H1 (cell line): ENCODE measurements around the gene SEC24B. TPM values are rescaled to one million over a fixed set of nuclear protein-coding genes. Genes with fewer than 3 reads are reported as not detected.

Source experiments
- CTCF ChIA-PET: fragments of 300-600 bp; sonication (Branson Sonifier 250); formaldehyde crosslinking; loops from one replicate; lab custom pipeline; 2021; ENCODE audit not compliant: partially characterized antibody; lab: Charles Lee
- POLR2A ChIA-PET: fragments of 300-600 bp; sonication (Branson Sonifier 250); formaldehyde crosslinking; loops from one replicate; lab custom pipeline; 2021; ENCODE audit warnings: inconsistent platforms; ENCODE audit not compliant: partially characterized antibody; lab: Charles Lee
- DNase-seq, 2 experiments: peaks; one replicate each; pipeline versions ENCODE4 v3.0.0 to v3.0.0-alpha.2; 2010 to 2022; ENCODE audit warnings: low spot score in 2 of 2, low read depth in 1 of 2, mixed read lengths in 1 of 2
- FAIRE-seq: peaks from 2 replicates; lab custom pipeline; 2011; peaks lifted over from hg19 to GRCh38; lab: Jason Lieb, UNC
- H2AFZ ChIP-seq: 2 replicates; pipeline ENCODE4 v1.8.1; 2012; ENCODE audit warnings: low read length, inconsistent platforms
- H2AK5ac ChIP-seq: 2 replicates; pipeline ENCODE4 v1.6.1; 2013; ENCODE audit warnings: low read depth, low read length
- H2BK120ac ChIP-seq: replicated peaks from 2 replicates; pipeline ENCODE3; 2013; ENCODE audit warnings: low read depth, low read length, inconsistent platforms
- H2BK12ac ChIP-seq: 2 replicates; pipeline ENCODE4 v1.6.1; 2013; ENCODE audit warnings: low read depth, low read length
- H2BK15ac ChIP-seq: 2 replicates; pipeline ENCODE4 v1.6.1; 2013; ENCODE audit warnings: low read length
- H2BK20ac ChIP-seq: 2 replicates; pipeline ENCODE4 v1.6.1; 2013; ENCODE audit warnings: low read length
- H2BK5ac ChIP-seq: 2 replicates; pipeline ENCODE4 v1.6.1; 2013; ENCODE audit warnings: low read depth, low read length
- H3K14ac ChIP-seq: 2 replicates; pipeline ENCODE4 v1.6.1; 2013; ENCODE audit warnings: inconsistent platforms; ENCODE audit not compliant: insufficient read length
- H3K18ac ChIP-seq: 2 replicates; pipeline ENCODE4 v1.6.1; 2013; ENCODE audit warnings: low read length; ENCODE audit errors: extremely low read depth
- H3K23ac ChIP-seq: 2 replicates; pipeline ENCODE4 v1.6.1; 2013; ENCODE audit warnings: inconsistent platforms; ENCODE audit not compliant: insufficient read length
- H3K23me2 ChIP-seq: 2 replicates; pipeline ENCODE4 v1.6.1; 2013; ENCODE audit warnings: low read depth, low read length
- H3K27ac ChIP-seq: 2 replicates; pipeline ENCODE4 v1.6.1; 2011; ENCODE audit warnings: low read depth, low read length, inconsistent platforms
- H3K27me3 ChIP-seq, 4 experiments: replicated peaks in 1 of 4; 1 replicate in 1 of 4; 2 replicates in 3 of 4; pipeline versions ENCODE4 v1.6.1 to v1.8.1; 2011 to 2013; ENCODE audit warnings: low read length in 3 of 4, mild to moderate bottlenecking in 3 of 4, inconsistent platforms in 2 of 4, mixed read lengths in 2 of 4, moderate library complexity in 1 of 4; ENCODE audit not compliant: control insufficient read depth in 3 of 4, insufficient read depth in 3 of 4; ENCODE audit errors: extremely low read depth in 1 of 4
- H3K36me3 ChIP-seq, 4 experiments: 2 replicates each; pipeline versions ENCODE4 v1.6.1 to v1.8.1; 2011 to 2013; ENCODE audit warnings: mild to moderate bottlenecking in 4 of 4, low read length in 3 of 4, moderate library complexity in 2 of 4, control low read depth in 1 of 4, inconsistent platforms in 1 of 4; ENCODE audit not compliant: insufficient read depth in 4 of 4, control insufficient read depth in 2 of 4
- H3K4ac ChIP-seq: replicated peaks from 2 replicates; pipeline ENCODE3; 2013; ENCODE audit warnings: low read length, low read depth, mixed read lengths, inconsistent platforms; ENCODE audit not compliant: insufficient read length
- H3K4me1 ChIP-seq, 4 experiments: replicated peaks in 1 of 4; 1 replicate in 1 of 4; 2 replicates in 3 of 4; pipeline versions ENCODE4 v1.6.1 to v1.8.1; 2011 to 2013; ENCODE audit warnings: low read length in 3 of 4, inconsistent platforms in 2 of 4, mixed read lengths in 1 of 4; ENCODE audit not compliant: insufficient read depth in 4 of 4, control insufficient read depth in 3 of 4
- H3K4me2 ChIP-seq, 2 experiments: 2 replicates each; pipeline versions ENCODE4 v1.6.1 to v1.8.1; 2011 to 2013; ENCODE audit warnings: low read depth in 2 of 2, low read length in 2 of 2, control low read depth in 1 of 2, inconsistent platforms in 1 of 2, mild to moderate bottlenecking in 1 of 2; ENCODE audit not compliant: insufficient read depth in 1 of 2
- H3K4me3 ChIP-seq, 4 experiments: fragments of 200-600, 300-600 bp in 1 of 4; sonication (generic), shearing (Covaris generic), sonication (Bioruptor Twin) in 1 of 4; 2 replicates each; pipeline versions ENCODE4 v1.5.1 to v1.8.1; 2011 to 2016; ENCODE audit warnings: low read length in 4 of 4, low read depth in 3 of 4, control low read depth in 2 of 4, inconsistent platforms in 2 of 4, mild to moderate bottlenecking in 2 of 4, mixed read lengths in 1 of 4, moderate library complexity in 1 of 4; ENCODE audit not compliant: insufficient read depth in 2 of 4; ENCODE audit errors: extremely low read depth in 1 of 4
- H3K56ac ChIP-seq: replicated peaks from 2 replicates; pipeline ENCODE3; 2013; ENCODE audit warnings: low read depth, mild to moderate bottlenecking, mixed read lengths, low read length, inconsistent platforms; ENCODE audit not compliant: insufficient read length
- H3K79me1 ChIP-seq: 2 replicates; pipeline ENCODE4 v1.6.1; 2013; ENCODE audit warnings: low read depth, low read length, control low read depth
- H3K79me2 ChIP-seq, 2 experiments: 2 replicates each; pipeline versions ENCODE4 v1.6.1 to v1.8.1; 2012 to 2013; ENCODE audit warnings: low read length in 2 of 2, mild to moderate bottlenecking in 2 of 2, inconsistent platforms in 1 of 2; ENCODE audit not compliant: insufficient read depth in 2 of 2, control insufficient read depth in 1 of 2
- H3K9ac ChIP-seq, 4 experiments: replicated peaks in 1 of 4; 1 replicate in 1 of 4; 2 replicates in 3 of 4; pipeline versions ENCODE4 v1.6.1 to v1.8.1; 2011 to 2013; ENCODE audit warnings: low read depth in 3 of 4, low read length in 3 of 4, control low read depth in 2 of 4, mild to moderate bottlenecking in 2 of 4, moderate library complexity in 2 of 4, inconsistent platforms in 1 of 4; ENCODE audit errors: extremely low read depth in 1 of 4
- H3K9me3 ChIP-seq, 2 experiments: 2 replicates each; pipeline versions ENCODE4 v1.6.1 to v1.8.1; 2012 to 2013; ENCODE audit warnings: mild to moderate bottlenecking in 2 of 2, moderate library complexity in 2 of 2, control low read depth in 1 of 2, inconsistent platforms in 1 of 2, low read depth in 1 of 2, low read length in 1 of 2, mixed read lengths in 1 of 2; ENCODE audit not compliant: insufficient read depth in 2 of 2
- H4K20me1 ChIP-seq, 2 experiments: replicated peaks in 1 of 2; 2 replicates each; pipeline versions ENCODE3 to v1.8.1; 2011 to 2013; ENCODE audit warnings: inconsistent platforms in 2 of 2, low read length in 2 of 2, mild to moderate bottlenecking in 1 of 2; ENCODE audit not compliant: insufficient read depth in 2 of 2, control insufficient read depth in 1 of 2
- H4K5ac ChIP-seq: 2 replicates; pipeline ENCODE4 v1.6.1; 2013; ENCODE audit warnings: low read length, low read depth, mixed read lengths, inconsistent platforms; ENCODE audit not compliant: insufficient read length
- H4K8ac ChIP-seq: 2 replicates; pipeline ENCODE4 v1.8.0; 2013; ENCODE audit warnings: mild to moderate bottlenecking, moderate library complexity, low read length, inconsistent platforms; ENCODE audit not compliant: insufficient read depth; ENCODE audit errors: extremely low read depth
- H4K91ac ChIP-seq: replicated peaks from 2 replicates; pipeline ENCODE3; 2013; ENCODE audit warnings: low read length, mixed read lengths, inconsistent platforms; ENCODE audit not compliant: insufficient read length
- EGR1 ChIP-seq: IDR thresholded peaks from 2 replicates; pipeline ENCODE4 v1.6.1; 2011; ENCODE audit warnings: low read depth, low read length, borderline replicate concordance
- EP300 ChIP-seq, 2 experiments: IDR thresholded peaks; 1 replicate in 1 of 2; 2 replicates in 1 of 2; pipeline ENCODE4 v1.6.1; 2011 to 2012; ENCODE audit warnings: low read depth in 2 of 2, low read length in 2 of 2, mild to moderate bottlenecking in 2 of 2, borderline replicate concordance in 1 of 2, inconsistent platforms in 1 of 2, moderate library complexity in 1 of 2
- JUN ChIP-seq: IDR thresholded peaks from 2 replicates; pipeline ENCODE4 v1.6.1; 2011; ENCODE audit warnings: low read depth, mild to moderate bottlenecking, improper control_type of control experiment, low read length
- RBBP5 ChIP-seq: IDR thresholded peaks from 2 replicates; pipeline ENCODE4 v1.7.1; 2012; ENCODE audit warnings: low read depth, mild to moderate bottlenecking, inconsistent platforms, low read length, moderate library complexity, borderline replicate concordance
- SP2 ChIP-seq: IDR thresholded peaks from 2 replicates; pipeline ENCODE4 v1.6.1; 2012; ENCODE audit warnings: mild to moderate bottlenecking, low read length, inconsistent platforms
- SUZ12 ChIP-seq: fragments of 200-600 bp; sonication (generic); IDR thresholded peaks from 2 replicates; pipeline ENCODE4 v1.6.1; 2012; ENCODE audit warnings: mild to moderate bottlenecking, inconsistent platforms, low read length, moderate library complexity, mixed read lengths
- TAF1 ChIP-seq: IDR thresholded peaks from 2 replicates; pipeline ENCODE4 v1.6.1; 2011; ENCODE audit warnings: mild to moderate bottlenecking, low read depth, low read length
- TCF12 ChIP-seq: IDR thresholded peaks from 2 replicates; pipeline ENCODE4 v1.6.1; 2011; ENCODE audit warnings: low read depth, mild to moderate bottlenecking, low read length
- TEAD4 ChIP-seq: IDR thresholded peaks from 2 replicates; pipeline ENCODE4 v1.6.1; 2012; ENCODE audit warnings: low read depth, low read length, inconsistent platforms, mixed read lengths
- WGBS, 2 experiments: shearing (Covaris generic) in 1 of 2; methylation state at CpG; one replicate each; pipeline versions ENCODE4 v1.1.6 to v1.1.7; 2013 to 2015; ENCODE audit warnings: low lambda C conversion rate in 2 of 2, mixed read lengths in 2 of 2, inconsistent platforms in 1 of 2, low coverage in 1 of 2, missing lambda C conversion rate in 1 of 2; ENCODE audit not compliant: insufficient replicate concordance in 2 of 2, insufficient coverage in 1 of 2, insufficient read length in 1 of 2; ENCODE audit errors: extremely low coverage in 1 of 2, missing lambda C conversion rate in 1 of 2; 5-methylcytosine and 5-hydroxymethylcytosine counted together
- polyA plus RNA-seq, 7 experiments: library from polyadenylated mRNA; depleted of rRNA in 3 of 7; stranded (reverse) in 5 of 7; unstranded in 2 of 7; fragments of >200 nt in 5 of 7; fragments of 200-250 nt in 2 of 7; gene quantifications; 1 replicate in 5 of 7; 2 replicates in 1 of 7; 4 replicates in 1 of 7; pipeline versions ENCODE4 v1.2.1 to v1.2.3, GENCODE V29; 2011 to 2013; ENCODE audit warnings: missing spikeins in 2 of 7, mixed read lengths in 2 of 7
- total RNA-seq: library from RNA; stranded (reverse); fragmentation: NEBNext Ultra II Directional; extraction: Animal tissue kit (Norgen Biotek cat#: 25700); gene quantifications from 2 replicates; pipeline ENCODE4 v1.2.1, GENCODE V29; 2021

Gene SEC24B
- total and polyA plus RNA-seq, 2 of the 8 experiments (the other 6 are each of a cell fraction or from before 2014, with no cell fraction given): 25.6 to 30.9 TPM

GRCh38 chr4:109562457-109563239 lies 129.0 kb downstream of the SEC24B start:
- WGBS, 2 experiments: 94% methylated on average over 6 of the region's 6 CpGs; no CpG with 5 or more reads in 1 of the 2 experiments

More at GRCh38 chr4:109562457-109563239, 129.0 kb downstream of the SEC24B start:
- no peak for TF ChIP-seq TAF1
- TF ChIP-seq TCF12: no peak
- TF ChIP-seq SUZ12: no peak
- no peak for TF ChIP-seq TEAD4
- TF ChIP-seq EGR1: no peak
- no peak for TF ChIP-seq JUN
- no peak for TF ChIP-seq RBBP5
- no peak for TF ChIP-seq SP2
- no peak for TF ChIP-seq EP300 (IDR thresholded peaks at IDR 0.05; ENCODE audit: borderline replicate concordance in 1 of 2, low read depth in 2 of 2, low read length in 2 of 2)
- no peak overlapping the region for H2BK12ac ChIP-seq
- H3K9me3 ChIP-seq: peaks cover 0 to 2% of the 10 kb centered on the region in 2 experiments; a peak in 1 of 4 replicates
- H2BK120ac ChIP-seq: no peak overlapping the region
- H3K79me2 ChIP-seq: no peaks in the 10 kb centered on the region
- no peak overlapping the region for H3K23ac ChIP-seq
- H3K27ac ChIP-seq: no peak overlapping the region
- no peak overlapping the region for H3K14ac ChIP-seq
- H3K18ac ChIP-seq: no peak overlapping the region
- H2BK5ac ChIP-seq: no peak overlapping the region
- no peak overlapping the region for H3K4me2 ChIP-seq
- no peak overlapping the region for H3K9ac ChIP-seq
- no peak overlapping the region for H4K5ac ChIP-seq
- no peaks in the 10 kb centered on the region for H3K79me1 ChIP-seq
- no peak overlapping the region for H2BK15ac ChIP-seq
- H3K56ac ChIP-seq: no peak overlapping the region
- CTCF ChIA-PET: interaction anchor here (0.7 to 1.7 kb wide), 6 partner anchors 9 to 278 kb away, joined by 3 to 5 read pairs (median 4); no protein-coding TSS in a partner anchor
- H4K8ac ChIP-seq: no peak overlapping the region
- no peak overlapping the region for H2AK5ac ChIP-seq
- H3K4ac ChIP-seq: no peak overlapping the region
- H3K4me3 ChIP-seq: no peak overlapping the region
- H2AFZ ChIP-seq: no peak overlapping the region
- POLR2A ChIA-PET: interaction anchor here (0.6 to 1.7 kb wide), 4 partner anchors 9 to 140 kb away, joined by 3 to 5 read pairs (median 4); partner anchors contain the start of gene CASP6
- no peaks in the 10 kb centered on the region for H3K36me3 ChIP-seq
- DNase-seq: no peak
- peak; percentile 39 for FAIRE-seq
- no peaks in the 10 kb centered on the region for H4K20me1 ChIP-seq
- H4K91ac ChIP-seq: no peak overlapping the region
- peaks cover 11% of the 10 kb centered on the region for H3K23me2 ChIP-seq
- peaks cover 0 to 4% (median 0%) of the 10 kb centered on the region in 4 experiments; a peak in 1 of 7 replicates for H3K4me1 ChIP-seq
- no peak overlapping the region for H2BK20ac ChIP-seq
- H3K27me3 ChIP-seq: no peaks in the 10 kb centered on the region; a peak in 1 of 7 replicates
